HepG2 (cell line): ENCODE measurements around the gene S100A5.

Experiments
- FOXA1 ChIP-seq, 2 experiments: fragments of 450-650 bp in 1 of 2; sonication (generic) in 1 of 2; formaldehyde crosslinking in 1 of 2; IDR thresholded peaks; 2 replicates each; pipeline versions ENCODE4 v1.4.0 to v1.6.1; 2016 to 2020; ENCODE audit warnings: missing genetic modification reagents in 1 of 2
- HDAC2 ChIP-seq: sonication (generic); formaldehyde crosslinking; IDR thresholded peaks from 2 replicates; pipeline ENCODE4 v1.4.0; 2020; ENCODE audit warnings: missing genetic modification reagents
- KDM3A ChIP-seq: IDR thresholded peaks from 2 replicates; pipeline ENCODE4 v1.6.1; 2018; ENCODE audit warnings: low read depth, missing compliant biosample characterization
- NR2F2 ChIP-seq: IDR thresholded peaks from 2 replicates; pipeline ENCODE4 v1.6.1; 2012; ENCODE audit warnings: low read depth, inconsistent platforms, borderline replicate concordance
- POLR2A ChIP-seq, 2 experiments: IDR thresholded peaks; 2 replicates each; pipeline ENCODE4 v1.6.1; 2011; ENCODE audit warnings: low read depth in 2 of 2, low read length in 2 of 2, mild to moderate bottlenecking in 1 of 2, moderate library complexity in 1 of 2; ENCODE audit not compliant: insufficient read depth in 1 of 2
- REL ChIP-seq: sonication (generic); formaldehyde crosslinking; conservative IDR thresholded peaks from 2 replicates; pipeline ENCODE4 v1.8.0; 2022; ENCODE audit warnings: mild to moderate bottlenecking, missing genetic modification reagents, moderate library complexity
- ZBTB7A ChIP-seq: sonication (generic); formaldehyde crosslinking; IDR thresholded peaks from 2 replicates; pipeline ENCODE4 v1.8.0; 2022; ENCODE audit warnings: mild to moderate bottlenecking, missing genetic modification reagents
- ZNF775 ChIP-seq: sonication (generic); formaldehyde crosslinking; IDR thresholded peaks from 2 replicates; pipeline ENCODE4 v1.4.0; 2020; ENCODE audit warnings: missing genetic modification reagents, mild to moderate bottlenecking, moderate library complexity, borderline replicate concordance
- ZNF816 ChIP-seq: sonication (generic); formaldehyde crosslinking; IDR thresholded peaks from 2 replicates; pipeline ENCODE4 v1.8.0; 2022; ENCODE audit warnings: missing genetic modification reagents, mild to moderate bottlenecking, borderline replicate concordance
- TF ChIP-seq, protein P1 (sequence below): sonication (generic); formaldehyde crosslinking; IDR thresholded peaks from 2 replicates; pipeline ENCODE4 v1.5.0; 2020; ENCODE audit warnings: mild to moderate bottlenecking, missing genetic modification reagents, moderate library complexity
- TF ChIP-seq, protein P2 (sequence below): sonication (generic); formaldehyde crosslinking; IDR thresholded peaks from 2 replicates; pipeline ENCODE4 v1.5.0; 2020; ENCODE audit warnings: missing genetic modification reagents
- TF ChIP-seq, protein P3 (sequence below): sonication (generic); formaldehyde crosslinking; IDR thresholded peaks from 2 replicates; pipeline ENCODE4 v1.9.0; 2021; ENCODE audit warnings: missing genetic modification reagents, borderline replicate concordance
- TF ChIP-seq, protein P4 (sequence below), 2 experiments: sonication (generic) in 1 of 2; formaldehyde crosslinking in 1 of 2; IDR thresholded peaks; 2 replicates each; pipeline versions ENCODE4 v1.4.0 to v1.6.1; 2018 to 2020; ENCODE audit warnings: missing genetic modification reagents in 2 of 2, borderline replicate concordance in 1 of 2, low read depth in 1 of 2, mild to moderate bottlenecking in 1 of 2, missing biosample characterization in 1 of 2

DNA sequence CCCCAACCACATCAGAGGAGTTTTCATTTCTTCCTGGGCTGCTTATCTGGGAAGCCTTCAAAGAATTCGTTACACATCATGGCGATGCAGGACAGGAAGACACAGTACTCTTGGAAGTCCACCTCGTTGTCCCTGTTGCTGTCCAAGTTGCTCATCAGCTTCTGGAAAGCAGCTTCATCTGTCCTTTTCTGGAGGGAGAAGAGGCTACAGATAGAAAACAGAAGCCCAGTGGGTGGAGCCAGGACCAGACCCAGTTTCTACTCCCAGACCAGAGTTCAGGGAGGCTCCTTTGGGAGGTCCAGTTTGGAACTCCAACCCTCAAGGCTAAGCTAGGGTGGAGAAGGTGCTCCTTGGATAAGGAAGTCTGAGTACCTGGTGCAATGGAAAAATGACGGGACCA is 3.0 kb upstream of the S100A5 start:
- no peak for TF ChIP-seq ZNF816
- no peak for TF ChIP-seq POLR2A (IDR thresholded peaks at IDR 0.05; ENCODE audit: insufficient read depth in 1 of 2, low read depth in 2 of 2, low read length in 2 of 2)
- TF ChIP-seq, protein P1, sequence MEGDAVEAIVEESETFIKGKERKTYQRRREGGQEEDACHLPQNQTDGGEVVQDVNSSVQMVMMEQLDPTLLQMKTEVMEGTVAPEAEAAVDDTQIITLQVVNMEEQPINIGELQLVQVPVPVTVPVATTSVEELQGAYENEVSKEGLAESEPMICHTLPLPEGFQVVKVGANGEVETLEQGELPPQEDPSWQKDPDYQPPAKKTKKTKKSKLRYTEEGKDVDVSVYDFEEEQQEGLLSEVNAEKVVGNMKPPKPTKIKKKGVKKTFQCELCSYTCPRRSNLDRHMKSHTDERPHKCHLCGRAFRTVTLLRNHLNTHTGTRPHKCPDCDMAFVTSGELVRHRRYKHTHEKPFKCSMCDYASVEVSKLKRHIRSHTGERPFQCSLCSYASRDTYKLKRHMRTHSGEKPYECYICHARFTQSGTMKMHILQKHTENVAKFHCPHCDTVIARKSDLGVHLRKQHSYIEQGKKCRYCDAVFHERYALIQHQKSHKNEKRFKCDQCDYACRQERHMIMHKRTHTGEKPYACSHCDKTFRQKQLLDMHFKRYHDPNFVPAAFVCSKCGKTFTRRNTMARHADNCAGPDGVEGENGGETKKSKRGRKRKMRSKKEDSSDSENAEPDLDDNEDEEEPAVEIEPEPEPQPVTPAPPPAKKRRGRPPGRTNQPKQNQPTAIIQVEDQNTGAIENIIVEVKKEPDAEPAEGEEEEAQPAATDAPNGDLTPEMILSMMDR (CRISPR knock-in tag): no peak
- TF ChIP-seq NR2F2: no peak
- no peak for TF ChIP-seq KDM3A (CRISPR knock-in tag)
- TF ChIP-seq ZBTB7A: no peak
- no peak for TF ChIP-seq HDAC2
- no peak for TF ChIP-seq ZNF775 (CRISPR knock-in tag)
- TF ChIP-seq, protein P2, sequence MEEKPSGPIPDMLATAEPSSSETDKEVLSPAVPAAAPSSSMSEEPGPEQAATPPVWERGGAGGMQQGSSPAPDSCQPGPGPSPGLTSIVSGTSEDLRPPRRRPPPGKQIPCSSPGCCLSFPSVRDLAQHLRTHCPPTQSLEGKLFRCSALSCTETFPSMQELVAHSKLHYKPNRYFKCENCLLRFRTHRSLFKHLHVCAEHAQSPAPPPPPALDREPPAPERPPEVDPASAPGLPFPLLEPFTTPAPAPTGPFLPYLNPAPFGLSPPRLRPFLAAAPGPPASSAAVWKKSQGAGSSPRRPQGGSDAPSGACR: no peak
- no peak for TF ChIP-seq FOXA1 (IDR thresholded peaks at IDR 0.05)
- no peak for TF ChIP-seq FOXA1 (CRISPR knock-in tag; IDR thresholded peaks at IDR 0.05)
- TF ChIP-seq, protein P3, sequence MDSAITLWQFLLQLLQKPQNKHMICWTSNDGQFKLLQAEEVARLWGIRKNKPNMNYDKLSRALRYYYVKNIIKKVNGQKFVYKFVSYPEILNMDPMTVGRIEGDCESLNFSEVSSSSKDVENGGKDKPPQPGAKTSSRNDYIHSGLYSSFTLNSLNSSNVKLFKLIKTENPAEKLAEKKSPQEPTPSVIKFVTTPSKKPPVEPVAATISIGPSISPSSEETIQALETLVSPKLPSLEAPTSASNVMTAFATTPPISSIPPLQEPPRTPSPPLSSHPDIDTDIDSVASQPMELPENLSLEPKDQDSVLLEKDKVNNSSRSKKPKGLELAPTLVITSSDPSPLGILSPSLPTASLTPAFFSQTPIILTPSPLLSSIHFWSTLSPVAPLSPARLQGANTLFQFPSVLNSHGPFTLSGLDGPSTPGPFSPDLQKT (CRISPR knock-in tag): no peak
- TF ChIP-seq, protein P4, sequence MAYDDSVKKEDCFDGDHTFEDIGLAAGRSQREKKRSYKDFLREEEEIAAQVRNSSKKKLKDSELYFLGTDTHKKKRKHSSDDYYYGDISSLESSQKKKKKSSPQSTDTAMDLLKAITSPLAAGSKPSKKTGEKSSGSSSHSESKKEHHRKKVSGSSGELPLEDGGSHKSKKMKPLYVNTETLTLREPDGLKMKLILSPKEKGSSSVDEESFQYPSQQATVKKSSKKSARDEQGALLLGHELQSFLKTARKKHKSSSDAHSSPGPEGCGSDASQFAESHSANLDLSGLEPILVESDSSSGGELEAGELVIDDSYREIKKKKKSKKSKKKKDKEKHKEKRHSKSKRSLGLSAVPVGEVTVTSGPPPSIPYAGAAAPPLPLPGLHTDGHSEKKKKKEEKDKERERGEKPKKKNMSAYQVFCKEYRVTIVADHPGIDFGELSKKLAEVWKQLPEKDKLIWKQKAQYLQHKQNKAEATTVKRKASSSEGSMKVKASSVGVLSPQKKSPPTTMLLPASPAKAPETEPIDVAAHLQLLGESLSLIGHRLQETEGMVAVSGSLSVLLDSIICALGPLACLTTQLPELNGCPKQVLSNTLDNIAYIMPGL (CRISPR knock-in tag; IDR thresholded peaks at IDR 0.05; ENCODE audit: borderline replicate concordance in 1 of 2, low read depth in 1 of 2): no peak
- no peak for TF ChIP-seq REL (CRISPR knock-in tag)
